KOPT-K1 (cell line): ENCODE data around the gene CD38.

Experiments used
- H3K27ac ChIP-seq: fragments of 200-600 bp; sonication (generic); 2 replicates; pipeline ENCODE4 v1.5.1; 2016; ENCODE audit warnings: antibody characterized with exemption, mild to moderate bottlenecking, low read depth, low read length; ENCODE audit not compliant: poor library complexity, severe bottlenecking
- H3K36me3 ChIP-seq: fragments of 200-600 bp; sonication (generic); 2 replicates; pipeline ENCODE4 v1.5.1; 2017; ENCODE audit warnings: antibody characterized with exemption, mild to moderate bottlenecking, low read length, moderate library complexity; ENCODE audit not compliant: insufficient read depth
- H3K9me3 ChIP-seq: fragments of 200-600 bp; sonication (generic); 2 replicates; pipeline ENCODE4 v1.5.1; 2017; ENCODE audit warnings: antibody characterized with exemption, low read length, mild to moderate bottlenecking; ENCODE audit not compliant: insufficient read depth, poor library complexity, severe bottlenecking

CD38 gene

GRCh38 chr4:15902746-15903145 is 124.6 kb downstream of the CD38 start:
- no peaks in the 10 kb centered on the region for H3K36me3 ChIP-seq
- no peak overlapping the region for H3K27ac ChIP-seq

More at GRCh38 chr4:15902746-15903145, 124.6 kb downstream of the CD38 start:
- no peaks in the 10 kb centered on the region for H3K9me3 ChIP-seq
